Peyer's patch (tissue), 4 donors: Measurements from ENCODE around the gene GLRA3.

ENCODE experiments used
- POLR2A ChIP-seq, 2 donors: fragments of 450-650 bp; IDR thresholded peaks; one replicate each; pipeline ENCODE4 v1.5.1; 2017; ENCODE audit warnings: antibody characterized with exemption in 2 of 2, mild to moderate bottlenecking in 2 of 2, moderate library complexity in 2 of 2
- TF ChIP-seq, protein P1 (sequence below), 6 experiments: fragments of 450-650 bp in 4 of 6; fragments of 200-600 bp in 2 of 6; sonication (generic) in 1 of 6; IDR thresholded peaks; one replicate each; pipeline ENCODE4 v1.5.1; 2017 to 2019; ENCODE audit warnings: antibody characterized with exemption in 6 of 6, mild to moderate bottlenecking in 3 of 6, moderate library complexity in 1 of 6

DNA sequence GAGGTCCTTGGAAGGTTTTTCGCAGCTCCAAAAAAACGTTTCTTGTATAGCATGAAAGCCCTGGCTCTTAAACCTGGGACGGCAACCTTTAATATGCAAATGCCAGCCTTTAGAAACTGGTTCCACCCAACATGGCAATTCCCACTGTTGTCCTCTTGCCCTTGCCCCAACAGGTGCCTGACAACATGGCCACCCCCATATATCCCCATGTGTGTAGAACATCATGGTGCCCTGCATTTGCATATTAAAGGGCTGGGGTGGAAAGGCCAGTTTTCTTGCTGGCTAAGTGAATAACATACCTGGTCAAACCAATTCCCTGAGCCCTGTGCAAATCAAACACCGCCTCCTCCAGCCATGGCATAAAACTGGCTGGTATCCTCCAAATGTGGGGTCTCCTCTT, 26.0 kb upstream of the GLRA3 start:
- TF ChIP-seq, protein P1, sequence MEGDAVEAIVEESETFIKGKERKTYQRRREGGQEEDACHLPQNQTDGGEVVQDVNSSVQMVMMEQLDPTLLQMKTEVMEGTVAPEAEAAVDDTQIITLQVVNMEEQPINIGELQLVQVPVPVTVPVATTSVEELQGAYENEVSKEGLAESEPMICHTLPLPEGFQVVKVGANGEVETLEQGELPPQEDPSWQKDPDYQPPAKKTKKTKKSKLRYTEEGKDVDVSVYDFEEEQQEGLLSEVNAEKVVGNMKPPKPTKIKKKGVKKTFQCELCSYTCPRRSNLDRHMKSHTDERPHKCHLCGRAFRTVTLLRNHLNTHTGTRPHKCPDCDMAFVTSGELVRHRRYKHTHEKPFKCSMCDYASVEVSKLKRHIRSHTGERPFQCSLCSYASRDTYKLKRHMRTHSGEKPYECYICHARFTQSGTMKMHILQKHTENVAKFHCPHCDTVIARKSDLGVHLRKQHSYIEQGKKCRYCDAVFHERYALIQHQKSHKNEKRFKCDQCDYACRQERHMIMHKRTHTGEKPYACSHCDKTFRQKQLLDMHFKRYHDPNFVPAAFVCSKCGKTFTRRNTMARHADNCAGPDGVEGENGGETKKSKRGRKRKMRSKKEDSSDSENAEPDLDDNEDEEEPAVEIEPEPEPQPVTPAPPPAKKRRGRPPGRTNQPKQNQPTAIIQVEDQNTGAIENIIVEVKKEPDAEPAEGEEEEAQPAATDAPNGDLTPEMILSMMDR (IDR thresholded peaks at IDR 0.05) = no peak
- no peak for TF ChIP-seq POLR2A (IDR thresholded peaks at IDR 0.05)
